GM19452 (cell line): ENCODE measurements around the gene SERPING1.

Experiments
- ATAC-seq: cut with Tn5 transposase; IDR thresholded peaks from one replicate; pipeline ENCODE4 v1.9.1; 2021; ENCODE audit not compliant: unreplicated experiment

SERPING1 gene

GRCh38 chr11:57638005-57638781 is 40.7 kb downstream of the SERPING1 start:
- no peak for ATAC-seq

- no peak for ATAC-seq
These were observed 41.4 kb downstream of the SERPING1 start for GRCh38 chr11:57638811-57639320.

- ATAC-seq, result no peak
These were observed 42.0 kb downstream of the SERPING1 start for GRCh38 chr11:57639321-57640067.

- no peak for ATAC-seq
These were observed 42.7 kb downstream of the SERPING1 start for GRCh38 chr11:57640068-57640800.

GRCh38 chr11:57641011-57641807 is 43.7 kb downstream of the SERPING1 start:
- ATAC-seq, result no peak

GRCh38 chr11:57643802-57644201 is 46.3 kb downstream of the SERPING1 start:
- no peak for ATAC-seq

GRCh38 chr11:57644748-57645688 is 47.5 kb downstream of the SERPING1 start:
- ATAC-seq, result peak; percentile 65

- ATAC-seq, result no peak
These were observed 48.2 kb downstream of the SERPING1 start for GRCh38 chr11:57645689-57646085.

- ATAC-seq, result no peak
These were observed 48.8 kb downstream of the SERPING1 start for GRCh38 chr11:57646194-57646798.

- ATAC-seq, result no peak
These were observed 49.4 kb downstream of the SERPING1 start for GRCh38 chr11:57646799-57647303.

GRCh38 chr11:57647372-57647771 is 49.9 kb downstream of the SERPING1 start:
- ATAC-seq, result no peak

GRCh38 chr11:57647960-57648800 is 50.7 kb downstream of the SERPING1 start:
- ATAC-seq, result no peak

- no peak for ATAC-seq
These were observed 51.6 kb downstream of the SERPING1 start for GRCh38 chr11:57648801-57649735.

GRCh38 chr11:57649826-57650738 is 52.6 kb downstream of the SERPING1 start, which contains the start of gene YPEL4:
YPEL4 (minus strand) TSS chr11:57649912; CDS start chr11:57647107, 2,805 bp downstream.
- no peak for ATAC-seq

GRCh38 chr11:57650739-57651090 is 53.2 kb downstream of the SERPING1 start:
- ATAC-seq, result no peak

GRCh38 chr11:57651408-57651807 is 53.9 kb downstream of the SERPING1 start:
- ATAC-seq, result no peak
